Loucy (cell line): ENCODE data around the gene ENPP5.

Experiments
- H2AFZ ChIP-seq: fragments of 200-600 bp; sonication (generic); 2 replicates; pipeline ENCODE4 v1.6.0; 2016; ENCODE audit warnings: antibody characterized with exemption, mild to moderate bottlenecking, low read length, moderate library complexity
- H3F3A ChIP-seq: fragments of 200-600 bp; 2 replicates; pipeline ENCODE4 v1.6.0; 2016; ENCODE audit warnings: antibody characterized with exemption, low read depth, mild to moderate bottlenecking
- H3K27me3 ChIP-seq: fragments of 200-600 bp; sonication (generic); 2 replicates; pipeline ENCODE4 v1.6.1; 2014; ENCODE audit warnings: low read length, mild to moderate bottlenecking; ENCODE audit not compliant: insufficient read depth, poor library complexity, severe bottlenecking
- H3K36me3 ChIP-seq: fragments of 200-600 bp; sonication (generic); 2 replicates; pipeline ENCODE4 v1.6.1; 2016; ENCODE audit warnings: low read length; ENCODE audit not compliant: insufficient read depth
- H3K4me1 ChIP-seq: fragments of 200-600 bp; sonication (generic); 2 replicates; pipeline ENCODE4 v1.5.1; 2014; ENCODE audit warnings: low read length, mild to moderate bottlenecking; ENCODE audit not compliant: insufficient read depth, poor library complexity, severe bottlenecking
- H3K4me2 ChIP-seq: fragments of 200-600 bp; sonication (generic); 2 replicates; pipeline ENCODE4 v1.6.0; 2014; ENCODE audit warnings: antibody characterized with exemption, low read length, low read depth, mild to moderate bottlenecking; ENCODE audit not compliant: poor library complexity, severe bottlenecking
- H3K4me3 ChIP-seq: fragments of 200-600 bp; sonication (generic); 2 replicates; pipeline ENCODE4 v1.5.1; 2014; ENCODE audit warnings: low read length, mild to moderate bottlenecking, mixed read lengths; ENCODE audit not compliant: poor library complexity, severe bottlenecking
- H3K79me2 ChIP-seq: fragments of 200-600 bp; sonication (generic); 2 replicates; pipeline ENCODE4 v1.6.1; 2014; ENCODE audit warnings: low read length; ENCODE audit not compliant: insufficient read depth
- H3K9ac ChIP-seq: fragments of 200-600 bp; sonication (generic); 2 replicates; pipeline ENCODE4 v1.6.0; 2014; ENCODE audit warnings: mild to moderate bottlenecking, low read depth, low read length, moderate library complexity; ENCODE audit not compliant: poor library complexity, severe bottlenecking
- H3K9me2 ChIP-seq: fragments of 200-600 bp; sonication (generic); replicated peaks from 2 replicates; pipeline ENCODE4 v1.6.1; 2016; ENCODE audit warnings: low read depth, low read length, mixed read lengths
- H3K9me3 ChIP-seq: fragments of 200-600 bp; sonication (generic); 2 replicates; pipeline ENCODE4 v1.6.1; 2014; ENCODE audit warnings: mild to moderate bottlenecking, antibody characterized with exemption, low read length, low read depth; ENCODE audit not compliant: insufficient read depth
- H4K20me1 ChIP-seq: fragments of 200-600 bp; sonication (generic); 2 replicates; pipeline ENCODE4 v1.6.0; 2014; ENCODE audit warnings: antibody characterized with exemption, low read length, mild to moderate bottlenecking; ENCODE audit not compliant: insufficient read depth, poor library complexity, severe bottlenecking
- CTCF ChIP-seq: fragments of 200-600 bp; sonication (generic); conservative IDR thresholded peaks from 2 replicates; pipeline ENCODE4 v1.5.1; 2014; ENCODE audit warnings: mild to moderate bottlenecking, antibody characterized with exemption, low read length
- EZH2phosphoT487 ChIP-seq: fragments of 200-600 bp; IDR thresholded peaks from 2 replicates; pipeline ENCODE4 v1.6.1; 2018; ENCODE audit warnings: antibody characterized with exemption, mild to moderate bottlenecking, moderate library complexity, borderline replicate concordance

ENPP5 gene

GRCh38 chr6:46215213-46215612, 44.4 kb upstream of the ENPP5 start:
- Histone ChIP-seq H3K4me1 (no peaks in the 10 kb centered on the region), H3K4me2 (no peak overlapping the region), H3K79me2 (no peaks in the 10 kb centered on the region), H3K27me3 (no peaks in the 10 kb centered on the region), H3K4me3 (no peak overlapping the region), H3K9ac (no peak overlapping the region), H3K36me3 (no peaks in the 10 kb centered on the region), H3K9me2 (no peaks in the 10 kb centered on the region), H2AFZ (no peak overlapping the region), H3F3A (no peaks in the 10 kb centered on the region), H3K9me3 (no peaks in the 10 kb centered on the region), H4K20me1 (no peaks in the 10 kb centered on the region)
- no peak for TF ChIP-seq EZH2phosphoT487
- TF ChIP-seq CTCF, result no peak

DNA sequence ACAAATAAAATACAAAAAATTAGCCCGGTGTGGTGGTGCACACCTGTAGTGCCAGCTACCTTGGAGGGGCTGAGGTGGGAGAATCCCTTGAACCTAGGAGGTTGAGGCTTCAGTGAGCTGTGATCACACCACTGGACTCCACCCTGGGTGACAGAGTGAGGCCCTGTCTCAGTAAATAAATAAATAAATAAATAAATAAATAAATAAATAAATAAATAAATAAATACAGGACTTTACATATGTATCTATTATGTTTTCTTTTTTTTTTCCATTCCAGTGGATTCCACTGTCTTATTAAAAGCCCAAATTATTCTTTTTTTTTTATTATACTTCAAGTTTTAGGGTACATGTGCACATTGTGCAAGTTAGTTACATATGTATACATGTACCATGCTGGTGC, 41.1 kb upstream of the ENPP5 start:
- no peaks in the 10 kb centered on the region for H3K36me3 ChIP-seq
- H3K4me3 ChIP-seq, result no peak overlapping the region
- H3K79me2 ChIP-seq, result no peaks in the 10 kb centered on the region
- H3K4me1 ChIP-seq, result no peaks in the 10 kb centered on the region
- no peaks in the 10 kb centered on the region for H3F3A ChIP-seq
- H3K4me2 ChIP-seq, result no peak overlapping the region
- H3K9ac ChIP-seq, result no peak overlapping the region
- no peak for TF ChIP-seq EZH2phosphoT487
- TF ChIP-seq CTCF, result no peak
- H3K9me2 ChIP-seq, result no peaks in the 10 kb centered on the region
- H2AFZ ChIP-seq, result no peak overlapping the region
- no peaks in the 10 kb centered on the region for H3K27me3 ChIP-seq
- no peaks in the 10 kb centered on the region for H3K9me3 ChIP-seq
- no peaks in the 10 kb centered on the region for H4K20me1 ChIP-seq

DNA sequence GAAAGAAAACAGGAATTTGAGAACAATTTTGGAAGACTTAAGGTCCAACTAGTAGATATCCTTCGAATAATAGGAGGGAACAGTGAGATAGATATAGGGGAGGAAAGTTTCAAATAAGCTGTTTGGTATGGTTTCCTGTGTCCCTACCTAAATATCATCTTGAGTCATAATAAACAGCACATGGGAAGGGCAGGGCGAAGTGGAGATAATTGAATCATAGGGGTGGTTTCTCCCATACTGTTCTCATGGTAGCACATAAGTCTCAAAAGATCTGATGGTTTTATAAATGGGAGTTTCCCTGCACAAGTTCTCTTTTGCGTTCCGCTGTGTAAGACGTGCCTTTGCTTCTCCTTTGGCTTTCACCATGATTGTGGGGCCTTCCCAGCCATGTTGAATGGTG, 39.5 kb upstream of the ENPP5 start:
- no peak overlapping the region for H2AFZ ChIP-seq
- H3K9me3 ChIP-seq, result no peaks in the 10 kb centered on the region
- TF ChIP-seq EZH2phosphoT487 (no peak), CTCF (no peak)
- no peak overlapping the region for H3K4me2 ChIP-seq
- no peak overlapping the region for H3K9ac ChIP-seq
- H3F3A ChIP-seq, result no peaks in the 10 kb centered on the region
- no peak overlapping the region for H3K4me3 ChIP-seq
- no peaks in the 10 kb centered on the region for H4K20me1 ChIP-seq
- no peaks in the 10 kb centered on the region for H3K9me2 ChIP-seq
- H3K27me3 ChIP-seq, result no peaks in the 10 kb centered on the region
- H3K79me2 ChIP-seq, result no peaks in the 10 kb centered on the region
- H3K4me1 ChIP-seq, result no peaks in the 10 kb centered on the region
- H3K36me3 ChIP-seq, result no peaks in the 10 kb centered on the region
